Measurements from ENCODE around the gene LNPEP. TPM values are rescaled to one million over a fixed set of nuclear protein-coding genes. Genes with fewer than 3 reads are reported as not detected.

LNPEP gene
- total RNA-seq, 2 donors from 2014 or later, result 75.7 to 80.3 TPM

Other genes with a start within 250 kb of the LNPEP start
- 100 to 1,000 TPM in 1 of 2 donors, 10 to 100 TPM in 1; 91.3 to 105 TPM for gene ERAP1, start 128.1 kb upstream of the LNPEP start, total RNA-seq
- gene ERAP2, start 59.6 kb upstream of the LNPEP start, total RNA-seq, result 100 to 1,000 TPM in 1 of 2 donors, 10 to 100 TPM in 1; 92.1 to 133 TPM
- not detected for gene LIX1, start 206.5 kb downstream of the LNPEP start, total RNA-seq
- gene RIOK2, start 247.2 kb downstream of the LNPEP start, total RNA-seq, result 10 to 100 TPM; 25.2 to 38.0 TPM

All from activated T-cell treated with anti-CD3 and anti-CD28 coated beads, Interleukin-2, amount 50 U/mL, for 72 hours (primary cell).